HG03575 (cell line): Measurements from ENCODE around the gene PIP5K1B.

Experiments
- ATAC-seq: cut with Tn5 transposase; IDR thresholded peaks from one replicate; pipeline ENCODE4 v1.9.1; 2021; ENCODE audit not compliant: unreplicated experiment, insufficient number of reproducible peaks, low FRiP score; ENCODE audit errors: extremely low read depth

PIP5K1B gene

DNA sequence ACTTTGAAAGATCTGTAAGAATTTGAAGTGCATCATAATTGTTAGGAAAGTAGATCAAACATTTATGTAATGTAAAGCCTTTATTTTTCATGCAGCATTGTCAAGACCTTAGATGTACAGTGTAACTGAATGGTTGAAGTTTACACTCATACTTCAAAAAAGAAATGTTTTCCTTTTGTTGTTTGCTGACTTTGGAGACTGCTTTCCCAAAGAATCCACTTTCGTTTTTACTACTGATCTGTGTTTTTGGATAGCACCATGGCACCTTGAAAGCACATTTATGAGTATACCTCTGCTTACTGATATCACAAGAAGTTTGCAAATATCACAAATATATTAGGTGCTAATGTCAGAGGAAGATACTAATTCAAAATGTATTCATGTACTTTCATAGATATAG lies 50.0 kb downstream of the PIP5K1B start:
- no peak for ATAC-seq

- ATAC-seq, result no peak
Observed at GRCh38 chr9:68755752-68756151, 50.7 kb downstream of the PIP5K1B start.

DNA sequence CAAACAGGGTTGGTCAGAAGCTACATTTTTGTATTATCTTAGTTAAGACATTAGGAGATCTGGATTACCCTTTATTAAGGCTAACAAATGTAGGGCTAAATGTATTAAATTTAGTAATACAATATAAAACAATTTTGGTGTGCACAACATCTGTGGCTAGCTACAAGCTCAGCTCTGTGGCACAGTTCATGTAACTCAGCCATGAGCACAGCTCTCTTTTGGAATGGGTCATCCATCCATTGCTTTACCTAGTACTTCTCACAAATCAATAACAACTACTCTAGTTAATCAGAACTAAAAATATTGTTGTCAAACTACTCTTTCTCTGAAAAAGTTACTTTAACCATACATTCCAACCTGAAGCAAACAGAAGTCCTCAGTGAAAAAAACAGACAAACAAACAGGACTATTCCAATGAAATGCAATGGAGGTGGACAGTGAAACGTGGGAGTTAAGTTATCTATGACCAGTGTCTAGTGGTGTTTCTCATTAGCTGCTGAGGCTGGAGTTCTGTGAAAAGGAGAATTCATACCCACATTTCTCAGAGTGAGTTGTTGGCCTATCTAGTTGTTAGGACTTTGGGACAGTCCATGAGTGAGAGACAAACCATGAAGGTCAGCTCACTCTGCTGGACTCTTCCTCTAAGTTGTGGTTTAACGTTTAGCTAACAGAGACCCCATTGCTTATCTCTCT lies 55.1 kb downstream of the PIP5K1B start:
- no peak for ATAC-seq

- ATAC-seq, result no peak
Observed at GRCh38 chr9:68760674-68761333, 55.8 kb downstream of the PIP5K1B start.

GRCh38 chr9:68762570-68762969 lies 57.5 kb downstream of the PIP5K1B start:
- no peak for ATAC-seq

DNA sequence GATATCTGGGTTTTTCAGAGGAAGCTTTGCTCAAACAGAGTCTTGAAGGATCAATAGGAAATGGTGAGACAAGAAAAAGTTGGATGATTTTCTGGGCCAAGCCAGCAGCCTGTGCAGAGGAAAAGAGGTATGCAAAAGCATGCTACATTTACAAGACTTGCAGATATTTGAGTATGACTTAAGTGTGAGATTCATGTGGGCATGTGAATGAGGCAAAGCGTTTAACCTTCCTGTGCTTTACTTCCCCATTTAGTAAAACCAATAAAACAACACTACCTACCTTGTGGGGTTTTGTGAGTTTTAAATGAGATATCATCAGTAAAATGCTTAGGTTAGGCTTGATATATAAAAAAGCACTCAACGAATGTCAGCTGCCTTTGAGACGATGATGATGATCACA lies 58.1 kb downstream of the PIP5K1B start:
- ATAC-seq, result no peak

GRCh38 chr9:68768619-68769018 lies 63.6 kb downstream of the PIP5K1B start:
- ATAC-seq, result no peak

DNA sequence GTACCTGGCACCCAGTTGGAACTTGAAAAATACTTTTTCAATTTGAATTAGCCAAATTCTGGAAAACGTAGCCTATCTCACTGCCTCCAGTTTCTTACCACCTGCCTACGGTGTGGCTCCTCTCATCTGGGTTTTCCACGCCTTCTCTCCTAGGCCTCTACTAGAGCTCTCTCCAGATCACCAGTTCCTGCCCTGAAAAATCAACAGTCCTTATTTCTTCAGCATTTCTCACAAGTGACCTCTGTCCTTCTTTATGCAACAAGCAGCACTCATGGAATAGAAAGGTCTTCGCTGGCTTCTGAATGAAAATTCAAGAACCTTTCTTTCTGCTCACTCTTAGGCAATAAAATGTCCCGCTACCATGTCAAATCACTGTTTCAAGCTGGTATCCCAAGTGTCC lies 64.8 kb downstream of the PIP5K1B start:
- ATAC-seq, result no peak

GRCh38 chr9:68771376-68771775 lies 66.3 kb downstream of the PIP5K1B start:
- ATAC-seq, result no peak

DNA sequence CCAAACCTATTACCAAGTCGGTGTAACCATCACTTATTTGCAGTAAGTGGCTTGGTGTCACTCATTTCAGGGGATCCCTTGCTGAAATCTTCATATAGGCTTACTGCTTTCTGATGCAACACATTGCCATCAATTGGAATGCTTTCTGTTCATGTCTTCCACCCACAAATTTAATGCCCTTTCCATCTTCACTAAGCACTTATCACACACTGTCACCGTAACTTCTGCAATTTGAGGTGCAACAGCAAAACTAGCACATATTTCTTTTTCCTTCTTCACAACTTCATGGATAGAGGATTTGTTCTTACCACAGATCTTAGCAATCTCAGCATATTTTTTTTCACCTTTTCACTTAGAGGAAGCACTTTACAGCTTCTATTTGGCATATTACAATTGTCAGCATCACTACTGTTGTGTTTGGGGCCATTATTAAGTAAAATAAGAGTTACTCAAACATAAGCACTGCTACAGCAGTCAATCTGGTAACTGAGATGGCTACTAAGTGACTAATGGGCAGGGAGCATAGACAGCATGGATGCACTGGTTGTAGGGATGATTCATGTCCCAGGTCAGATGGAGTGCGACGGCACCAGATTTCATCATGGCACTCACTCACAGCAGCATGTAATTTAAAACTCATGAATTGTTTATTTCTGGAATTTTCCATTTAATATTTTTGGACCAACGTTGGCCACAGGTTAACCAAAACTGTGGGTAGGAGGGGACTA lies 70.1 kb downstream of the PIP5K1B start:
- ATAC-seq, result no peak

DNA sequence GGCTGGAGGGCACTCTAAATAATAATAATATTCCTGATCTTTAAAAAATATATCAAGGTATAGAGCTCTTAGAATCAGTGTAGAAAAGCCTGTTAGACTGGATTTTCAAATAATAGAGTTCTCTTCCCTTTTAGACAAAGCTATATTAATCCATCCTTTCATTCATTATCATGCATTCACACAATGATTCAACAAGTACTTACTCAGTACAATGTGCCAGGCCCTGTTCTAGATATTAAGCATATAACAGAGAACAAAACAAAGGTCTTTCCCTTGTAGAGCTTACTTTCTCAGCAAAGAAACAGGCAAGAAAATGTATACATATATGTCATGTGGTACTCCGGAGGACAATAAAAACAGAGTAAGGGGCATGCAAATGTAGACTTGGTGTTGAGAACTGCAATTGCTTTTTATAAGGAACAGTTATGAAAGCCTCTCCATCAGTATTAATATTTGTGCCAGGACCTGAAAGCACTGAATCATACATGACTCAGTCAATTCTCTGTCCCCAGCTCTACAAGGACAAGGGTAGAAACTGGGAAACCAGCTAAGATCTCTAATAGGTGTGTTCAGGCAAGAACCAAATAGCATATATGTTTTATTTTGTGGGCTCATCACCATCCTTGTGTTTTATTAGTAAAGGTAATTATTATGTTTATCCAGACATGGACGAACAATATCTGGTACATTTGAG lies 72.2 kb downstream of the PIP5K1B start:
- no peak for ATAC-seq

DNA sequence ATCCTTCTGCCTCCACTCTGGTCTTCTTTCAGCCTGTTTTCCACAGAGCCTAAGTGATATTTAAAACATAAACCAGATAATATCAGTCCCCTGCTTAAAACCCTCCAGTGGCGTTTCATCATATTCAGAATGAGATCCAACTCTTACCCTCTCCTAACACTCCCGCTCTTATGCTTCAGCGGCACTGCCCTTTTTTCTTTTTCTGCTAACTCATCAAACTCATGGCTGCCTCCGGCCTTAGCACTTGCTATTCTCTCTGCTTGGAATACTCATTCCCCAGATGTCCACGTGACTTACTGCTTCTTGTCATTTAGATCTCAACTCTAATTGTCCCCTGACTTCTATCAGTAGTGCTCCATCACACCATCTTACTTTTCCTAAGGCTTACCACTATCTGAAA lies 73.6 kb downstream of the PIP5K1B start:
- no peak for ATAC-seq

GRCh38 chr9:68779558-68780379 lies 74.7 kb downstream of the PIP5K1B start:
- peak; percentile 66 for ATAC-seq

GRCh38 chr9:68780380-68780712 lies 75.3 kb downstream of the PIP5K1B start:
- ATAC-seq, result no peak

DNA sequence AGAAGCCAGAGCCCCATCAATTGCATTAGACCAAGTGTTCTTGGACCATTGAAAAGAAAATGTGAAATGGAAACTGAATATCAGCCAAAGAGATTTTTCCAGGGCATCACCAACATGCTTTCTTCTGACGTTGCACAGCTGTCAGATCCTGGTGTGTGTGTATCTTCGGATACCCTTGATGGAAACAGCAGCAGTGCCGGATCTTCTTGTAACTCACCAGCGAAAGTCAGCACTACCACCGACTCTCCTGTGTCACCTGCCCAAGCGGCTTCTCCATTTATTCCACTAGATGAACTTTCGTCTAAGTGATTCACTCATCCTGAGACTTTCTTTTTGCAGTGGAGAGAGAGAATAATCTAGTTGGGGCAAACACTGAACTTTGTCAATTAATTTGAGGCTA lies 75.7 kb downstream of the PIP5K1B start:
- no peak for ATAC-seq

DNA sequence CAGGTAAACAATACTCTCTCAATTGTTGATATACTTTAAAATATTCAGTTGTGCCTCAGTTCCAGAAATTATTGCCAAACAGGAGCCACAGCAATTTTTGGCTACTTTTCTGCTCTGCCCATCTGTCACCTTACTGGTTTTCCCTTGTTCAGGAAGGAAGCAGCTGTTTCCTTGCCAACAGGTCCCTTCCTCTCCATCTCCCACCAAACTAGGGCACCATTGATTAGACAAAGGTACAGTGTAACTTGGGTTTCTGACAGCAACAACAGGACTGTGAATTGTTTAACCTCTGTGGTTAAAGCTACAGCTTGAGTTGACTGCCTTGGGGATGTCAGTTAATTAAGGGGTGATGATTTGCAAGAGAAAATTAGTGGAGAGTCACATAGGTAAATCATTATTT lies 76.9 kb downstream of the PIP5K1B start:
- ATAC-seq, result no peak

DNA sequence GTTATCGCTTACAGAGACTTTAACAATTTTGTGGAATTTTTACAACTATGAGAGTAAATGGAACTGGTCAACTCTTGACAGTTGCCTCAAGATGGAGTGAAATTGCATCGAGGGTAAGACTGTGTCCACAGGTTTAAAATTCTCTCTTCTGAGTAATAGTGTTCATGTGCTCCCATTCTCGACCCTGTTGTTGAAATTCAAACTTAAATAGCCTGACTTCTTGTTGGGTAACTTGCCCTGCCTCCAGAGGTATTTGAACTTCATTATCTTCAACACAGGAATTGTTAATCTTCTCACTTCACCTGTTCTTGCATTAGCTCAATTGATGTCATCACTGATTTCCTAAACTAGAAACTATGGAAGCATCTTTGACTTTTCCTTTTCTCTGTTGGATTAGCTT lies 77.5 kb downstream of the PIP5K1B start:
- ATAC-seq, result no peak

GRCh38 chr9:68785965-68786364 lies 80.9 kb downstream of the PIP5K1B start:
- no peak for ATAC-seq

DNA sequence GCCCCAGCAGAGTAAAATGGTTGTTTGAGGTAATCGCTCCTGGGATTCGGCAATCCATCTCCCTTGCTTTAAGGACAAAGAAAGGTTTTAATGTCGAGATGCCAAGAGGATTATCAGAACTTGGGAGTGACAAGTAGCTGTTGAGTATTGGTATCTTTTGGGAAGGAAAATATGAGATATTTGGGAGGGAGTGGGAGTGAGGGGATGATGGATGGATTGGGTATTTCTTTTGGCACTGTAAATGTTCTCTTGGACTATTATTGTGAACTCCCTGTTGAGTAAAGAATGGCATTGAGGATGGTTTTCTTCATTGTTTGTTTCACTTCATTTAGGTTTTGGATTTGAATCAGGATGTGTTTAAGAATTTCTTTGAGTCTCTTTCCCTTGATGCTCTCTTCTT lies 86.1 kb downstream of the PIP5K1B start:
- ATAC-seq, result no peak
